GM19035 (cell line): ENCODE measurements around the gene PCED1B.
"Not testable (repeated sequence)": the region's sequence is repeated elsewhere in the genome, so short reads cannot be mapped to it uniquely, and the experiment has no call there.

Experiments used
- ATAC-seq: cut with Tn5 transposase; IDR thresholded peaks from one replicate; pipeline ENCODE4 v1.9.1; 2021; ENCODE audit not compliant: unreplicated experiment

Gene PCED1B, protein sequence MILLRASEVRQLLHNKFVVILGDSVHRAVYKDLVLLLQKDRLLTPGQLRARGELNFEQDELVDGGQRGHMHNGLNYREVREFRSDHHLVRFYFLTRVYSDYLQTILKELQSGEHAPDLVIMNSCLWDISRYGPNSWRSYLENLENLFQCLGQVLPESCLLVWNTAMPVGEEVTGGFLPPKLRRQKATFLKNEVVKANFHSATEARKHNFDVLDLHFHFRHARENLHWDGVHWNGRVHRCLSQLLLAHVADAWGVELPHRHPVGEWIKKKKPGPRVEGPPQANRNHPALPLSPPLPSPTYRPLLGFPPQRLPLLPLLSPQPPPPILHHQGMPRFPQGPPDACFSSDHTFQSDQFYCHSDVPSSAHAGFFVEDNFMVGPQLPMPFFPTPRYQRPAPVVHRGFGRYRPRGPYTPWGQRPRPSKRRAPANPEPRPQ

DNA sequence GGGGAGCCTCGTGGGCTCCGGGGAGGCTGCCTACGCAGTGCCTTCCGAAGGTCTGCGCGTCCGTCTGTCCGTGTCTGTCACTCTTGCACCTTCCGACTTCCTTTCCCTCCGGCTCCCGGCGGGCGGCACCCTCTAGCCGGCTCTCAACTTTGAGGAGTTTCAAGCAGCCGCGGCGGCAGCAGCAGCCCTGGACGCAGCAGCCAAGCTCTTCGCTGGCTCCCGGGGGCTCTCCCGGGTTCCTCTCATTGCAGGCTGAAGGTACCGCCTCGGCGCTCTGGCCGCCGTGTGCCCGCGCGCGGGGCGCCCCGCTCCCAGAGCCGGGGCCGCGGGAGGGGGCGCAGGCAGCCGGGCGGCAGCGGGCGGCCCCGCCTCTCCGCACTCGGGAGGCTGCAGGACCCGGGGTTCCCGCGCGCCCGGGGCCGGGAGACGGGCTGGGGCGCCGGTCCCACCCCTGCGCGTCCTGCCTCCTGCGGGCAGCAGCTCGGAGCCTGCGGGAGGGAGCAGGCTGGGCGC lies at the start of gene PCED1B, which contains the start of gene AMIGO2:
Gene PCED1B (plus strand): TSS at position 154 of the 513 bp plus-strand sequence. CDS start 155,443 bp downstream, outside the sequence.
Gene AMIGO2 (minus strand): TSS at position 492 of the 513 bp plus-strand sequence. CDS start 957 bp downstream, outside the sequence.
- ATAC-seq = peak; percentile 75

DNA sequence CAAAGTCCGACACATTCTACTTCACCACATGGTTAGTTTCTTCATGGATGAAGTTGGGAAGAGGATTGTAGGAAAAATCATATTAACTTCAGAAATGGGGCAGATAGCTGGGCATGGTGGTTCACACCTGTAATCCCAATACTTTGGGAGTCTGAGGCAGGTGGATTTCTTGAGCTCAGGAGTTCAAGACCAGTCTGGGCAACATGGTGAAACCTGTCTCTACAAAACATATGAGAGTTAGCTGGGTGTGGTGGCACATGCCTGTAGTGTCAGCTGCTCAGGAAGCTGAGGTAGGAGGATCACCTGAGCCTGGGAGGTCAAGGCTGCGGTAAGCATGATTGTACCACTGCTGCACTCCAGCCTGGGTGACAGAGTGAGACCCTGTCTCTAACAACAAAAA lies 49.5 kb upstream of the PCED1B start:
- ATAC-seq = no peak

DNA sequence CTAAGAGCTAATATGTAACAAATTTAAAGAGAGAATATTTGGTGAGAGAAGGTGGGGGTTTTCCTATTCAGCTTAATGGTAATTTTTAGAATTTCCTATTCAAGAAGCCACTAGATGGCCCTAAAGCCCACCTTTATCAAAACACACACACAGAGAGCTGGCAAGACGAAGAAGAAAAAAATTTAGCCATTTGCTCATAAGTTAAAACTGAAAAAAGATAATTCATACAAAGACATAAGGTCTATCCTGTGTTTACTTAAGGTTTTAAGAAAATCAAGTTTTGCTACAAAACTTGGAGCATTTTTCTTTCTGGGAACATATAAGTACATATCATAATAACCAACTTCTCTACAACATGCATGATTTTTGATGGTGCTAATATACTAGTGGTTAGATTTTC lies 46.8 kb upstream of the PCED1B start:
- ATAC-seq = peak; percentile 53

DNA sequence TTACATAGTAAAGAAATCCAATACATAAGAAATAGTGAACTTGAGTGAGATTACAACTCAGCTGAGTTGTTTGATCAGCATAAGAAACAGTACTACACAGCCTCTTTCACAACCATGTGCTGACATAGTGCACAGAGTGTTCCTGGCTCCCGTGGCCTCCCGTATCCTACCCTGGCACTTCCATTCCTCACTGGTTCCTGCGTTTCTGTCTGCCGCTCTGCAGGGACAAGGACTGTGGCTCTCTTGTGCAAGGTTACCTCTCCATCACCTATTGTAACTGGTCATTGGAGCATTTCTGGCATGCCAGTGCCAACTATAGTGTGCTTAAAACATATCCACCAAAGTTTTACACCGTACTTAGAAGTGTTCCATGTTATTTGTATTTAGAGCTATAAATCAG lies 46.3 kb upstream of the PCED1B start:
- no peak for ATAC-seq

GRCh38 chr12:47033789-47034555 lies 45.4 kb upstream of the PCED1B start:
- no peak for ATAC-seq

DNA sequence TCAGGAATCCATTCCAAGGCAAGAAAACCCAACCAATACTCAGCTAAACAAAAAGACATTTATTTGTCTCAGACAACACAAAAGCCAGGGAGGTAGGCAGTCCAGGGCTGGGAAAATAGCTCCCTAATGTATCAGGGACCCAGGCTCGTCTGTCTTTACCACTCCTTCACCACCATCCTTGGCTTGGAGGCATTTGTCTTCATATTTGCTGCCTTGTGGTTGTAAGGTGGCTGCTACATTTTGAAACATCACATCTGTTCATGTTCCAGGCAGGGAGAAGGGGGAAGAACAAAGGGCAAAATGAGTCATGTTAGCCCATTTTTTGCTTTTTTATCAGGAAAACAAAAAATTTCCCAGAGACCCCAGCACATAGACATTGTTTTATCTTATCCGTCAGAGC lies 44.8 kb upstream of the PCED1B start:
- ATAC-seq = no peak

DNA sequence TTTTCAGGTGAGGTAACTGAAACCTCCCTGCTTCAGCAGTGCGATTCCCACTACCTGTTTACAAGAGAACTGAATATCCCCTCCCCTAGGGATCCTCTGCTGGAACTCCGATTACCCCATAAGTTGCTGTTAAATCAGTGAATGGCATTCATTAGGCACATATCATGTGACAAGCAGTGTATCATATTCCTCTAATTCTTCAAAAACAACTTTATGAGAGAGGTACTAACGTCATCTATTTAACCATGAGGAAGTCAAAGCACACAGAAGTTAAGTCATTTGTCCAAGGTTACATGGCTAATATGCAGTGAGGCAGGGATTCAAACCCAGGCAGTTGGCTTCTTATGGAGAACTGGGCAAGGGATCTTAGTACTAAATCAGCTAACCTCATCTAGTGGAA lies 43.9 kb upstream of the PCED1B start:
- ATAC-seq = no peak

DNA sequence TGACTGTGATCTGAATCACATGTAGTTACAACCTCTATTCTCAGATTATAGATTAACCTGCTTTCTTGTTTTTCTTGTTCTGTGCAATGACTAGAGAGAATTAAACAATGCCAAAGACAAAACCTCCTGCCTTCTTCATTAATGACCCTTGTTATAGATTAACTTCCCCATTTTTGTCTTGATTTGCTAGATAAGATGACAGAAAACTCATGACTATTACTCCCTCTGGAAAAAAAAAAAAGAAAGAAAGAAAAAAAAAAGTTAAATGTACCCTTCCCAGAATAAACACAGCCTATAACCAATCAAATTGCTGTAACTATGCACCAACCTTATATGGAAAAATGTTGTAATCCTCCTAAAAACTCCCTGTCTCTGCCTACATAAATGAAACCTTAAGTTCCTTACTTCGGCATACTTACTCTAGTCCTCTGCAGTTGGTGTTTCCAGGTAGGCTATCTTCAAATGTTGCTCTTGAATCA lies 41.1 kb upstream of the PCED1B start:
- no peak for ATAC-seq

- no peak for ATAC-seq
These were observed 40.3 kb upstream of the PCED1B start for GRCh38 chr12:47039079-47039478.

GRCh38 chr12:47039756-47040155 lies 39.7 kb upstream of the PCED1B start:
- no peak for ATAC-seq

DNA sequence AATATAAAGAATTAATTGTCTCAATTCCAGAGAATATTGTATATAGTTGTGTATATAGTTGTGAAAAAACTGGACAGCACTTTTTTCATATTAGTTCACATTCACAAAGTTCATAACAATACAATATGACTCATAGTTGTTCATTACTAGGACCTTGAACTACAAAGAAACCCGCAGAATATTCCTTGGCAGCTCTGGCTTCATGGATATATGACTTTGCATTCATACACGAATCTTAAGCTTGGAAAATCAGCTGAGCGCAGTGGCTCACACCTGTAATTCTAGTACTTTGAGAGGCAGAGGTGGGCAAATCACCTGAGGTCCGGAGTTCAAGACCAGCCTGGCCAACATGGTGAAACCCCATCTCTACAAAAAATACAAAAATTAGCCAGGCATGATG lies 38.1 kb upstream of the PCED1B start:
- ATAC-seq = no peak

- no peak for ATAC-seq
These were observed 30.9 kb upstream of the PCED1B start for GRCh38 chr12:47048541-47048940.

GRCh38 chr12:47051291-47051690 lies 28.1 kb upstream of the PCED1B start:
- ATAC-seq = not testable (repeated sequence)

GRCh38 chr12:47052274-47052673 lies 27.1 kb upstream of the PCED1B start:
- ATAC-seq = no peak

DNA sequence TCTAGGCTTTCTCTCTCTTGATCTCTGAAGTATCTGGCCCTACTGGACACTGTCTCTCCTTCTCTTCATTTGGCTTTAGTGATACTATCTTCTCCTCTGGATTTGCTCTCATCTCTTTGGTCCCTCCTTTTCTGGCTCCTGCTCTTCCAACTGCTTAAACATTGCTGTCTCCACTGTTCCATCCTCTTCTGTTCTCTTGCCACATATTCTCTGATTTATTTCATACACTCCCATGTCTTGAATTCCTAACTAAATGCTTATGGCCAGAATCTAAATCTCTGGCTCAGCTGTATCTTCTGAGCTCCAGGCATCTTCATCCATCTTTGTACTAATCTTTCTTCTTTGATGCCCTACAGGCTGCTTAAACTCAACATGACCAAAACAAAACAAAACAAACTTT lies 25.5 kb upstream of the PCED1B start:
- no peak for ATAC-seq

- no peak for ATAC-seq
These were observed 24.8 kb upstream of the PCED1B start for GRCh38 chr12:47054659-47055058.

DNA sequence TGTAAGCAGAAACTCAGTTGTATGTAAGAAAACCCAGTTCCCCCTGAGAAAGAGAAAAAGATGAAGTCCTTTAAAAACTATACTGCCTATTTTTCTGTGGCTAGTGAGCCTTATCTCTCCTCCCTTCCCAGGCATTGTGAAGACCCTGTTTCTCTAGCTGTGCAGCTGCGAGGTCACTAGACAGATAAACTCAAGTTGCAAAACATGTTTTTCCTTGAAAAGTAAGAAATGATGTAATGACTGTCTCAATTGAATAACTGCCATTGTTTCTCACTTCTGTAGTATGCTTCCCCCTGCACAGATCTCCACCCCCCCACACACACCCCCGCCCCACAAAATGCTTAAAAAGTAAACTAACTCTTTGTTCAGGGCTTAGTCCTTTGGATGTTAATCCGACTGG lies 23.6 kb upstream of the PCED1B start:
- ATAC-seq = not testable (repeated sequence)

- not testable (repeated sequence) for ATAC-seq
These were observed 22.5 kb upstream of the PCED1B start for GRCh38 chr12:47056944-47057343.

- ATAC-seq = not testable (repeated sequence)
These were observed 20.8 kb upstream of the PCED1B start for GRCh38 chr12:47058640-47059039.

DNA sequence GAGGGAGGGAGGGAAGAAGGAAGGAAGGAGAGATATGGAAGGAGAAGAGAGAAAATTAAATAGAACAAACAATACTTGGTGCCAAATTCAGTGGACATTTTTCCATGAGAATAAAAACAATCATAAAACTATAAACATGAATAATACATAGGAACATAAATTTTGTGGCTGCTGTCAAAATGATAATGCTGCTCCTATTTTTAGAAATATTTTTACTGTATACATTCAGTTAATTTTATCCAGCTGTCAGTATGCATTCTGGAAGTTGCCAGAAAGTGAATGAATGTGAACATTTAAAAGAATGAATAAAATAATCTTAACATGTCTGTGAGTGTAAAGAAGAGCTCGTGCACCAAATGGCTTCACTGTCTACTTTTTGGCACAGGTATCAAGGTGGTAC lies 13.9 kb upstream of the PCED1B start:
- ATAC-seq = no peak

GRCh38 chr12:47066278-47067025 lies 13.0 kb upstream of the PCED1B start:
- no peak for ATAC-seq
